GM18505 (cell line): ENCODE results near the gene ADAMTS15.

Experiments used
- ATAC-seq: cut with Tn5 transposase; IDR thresholded peaks from one replicate; pipeline ENCODE4 v1.9.1; 2021; ENCODE audit not compliant: unreplicated experiment
- POLR2A ChIP-seq: IDR thresholded peaks from 4 replicates; pipeline ENCODE4 v1.6.1; 2011; ENCODE audit warnings: borderline replicate concordance; ENCODE audit not compliant: insufficient read depth, insufficient read length; ENCODE audit errors: extremely low read depth

ADAMTS15 gene

GRCh38 chr11:130451231-130452019, 3.0 kb downstream of the ADAMTS15 start:
- no peak for ATAC-seq
- TF ChIP-seq POLR2A: no peak

- TF ChIP-seq POLR2A: no peak
- ATAC-seq: no peak
Measured at GRCh38 chr11:130452176-130452575, 3.7 kb downstream of the ADAMTS15 start.

- no peak for TF ChIP-seq POLR2A
- no peak for ATAC-seq
Measured at GRCh38 chr11:130452940-130453339, 4.5 kb downstream of the ADAMTS15 start.

GRCh38 chr11:130454491-130455252, 6.2 kb downstream of the ADAMTS15 start:
- ATAC-seq: no peak
- no peak for TF ChIP-seq POLR2A

GRCh38 chr11:130455483-130456127, 7.2 kb downstream of the ADAMTS15 start:
- no peak for TF ChIP-seq POLR2A
- ATAC-seq: no peak

- no peak for TF ChIP-seq POLR2A
- no peak for ATAC-seq
Measured at GRCh38 chr11:130456286-130456685, 7.8 kb downstream of the ADAMTS15 start.

GRCh38 chr11:130457623-130458409, 9.4 kb downstream of the ADAMTS15 start:
- TF ChIP-seq POLR2A: no peak
- no peak for ATAC-seq

GRCh38 chr11:130458410-130458729, 9.9 kb downstream of the ADAMTS15 start:
- TF ChIP-seq POLR2A: no peak
- ATAC-seq: no peak

- ATAC-seq: no peak
- TF ChIP-seq POLR2A: no peak
Measured at GRCh38 chr11:130459521-130459920, 11.1 kb downstream of the ADAMTS15 start.

GRCh38 chr11:130462101-130462885, 13.8 kb downstream of the ADAMTS15 start:
- ATAC-seq: no peak
- TF ChIP-seq POLR2A: no peak

- ATAC-seq: no peak
- no peak for TF ChIP-seq POLR2A
Measured at GRCh38 chr11:130462931-130463330, 14.5 kb downstream of the ADAMTS15 start.

- no peak for TF ChIP-seq POLR2A
- ATAC-seq: no peak
Measured at GRCh38 chr11:130464291-130464812, 15.9 kb downstream of the ADAMTS15 start.
